ENCODE results near the gene POLR1E. TPM values are rescaled to one million over a fixed set of nuclear protein-coding genes. Genes with fewer than 3 reads are reported as not detected.

The POLR1E gene
- total and polyA plus RNA-seq, 2 donors (not counting 3 experiments of a cell fraction or from before 2014, with no cell fraction given), result 9.0 to 21.2 TPM

- ChIA-PET CTCF (no interaction called here), POLR2A (no interaction called here)
- Histone ChIP-seq H3K4me3 (replicated peaks in 1 of 3; ENCODE audit: insufficient read depth in 1 of 3, low read depth in 1 of 3, low read length in 3 of 3) (no peak overlapping the region), H3K36me3 (ENCODE audit: control insufficient read depth in 2 of 2, extremely low read depth in 1 of 2, insufficient read depth in 2 of 2, low read length in 2 of 2) (peaks cover 3 to 12% of the 10 kb centered on the region in 2 experiments), H3K9ac (replicated peaks; ENCODE audit: extremely low read depth, insufficient read depth, low read length) (no peak overlapping the region), H3K27me3 (ENCODE audit: control insufficient read depth in 2 of 2, insufficient read depth in 2 of 2, low read length in 2 of 2) (no peaks in the 10 kb centered on the region), H3K9me1 (replicated peaks; ENCODE audit: control insufficient read depth, extremely low read depth, insufficient read depth, low read length) (no peaks in the 10 kb centered on the region), H4K20me1 (replicated peaks; ENCODE audit: control insufficient read depth, extremely low read depth, insufficient read depth, low read length) (no peaks in the 10 kb centered on the region), H3K79me2 (ENCODE audit: control insufficient read depth, insufficient read depth, low read length) (no peaks in the 10 kb centered on the region), H3K27ac (ENCODE audit: insufficient read depth, low read depth, low read length) (no peak overlapping the region), H3K4me2 (ENCODE audit: insufficient read depth, low read length) (no peak overlapping the region), H3K4me1 (ENCODE audit: control insufficient read depth, extremely low read depth, insufficient read depth, low read length) (no peaks in the 10 kb centered on the region), H3K9me3 (replicated peaks; ENCODE audit: control insufficient read depth, insufficient read depth, low read length) (no peaks in the 10 kb centered on the region), H2AFZ (ENCODE audit: low read depth, low read length) (no peak overlapping the region)
- FAIRE-seq, result no peak
- no peak for TF ChIP-seq JUN (IDR thresholded peaks at IDR 0.05; ENCODE audit: borderline replicate concordance, insufficient read depth, insufficient read length, low read depth)
- no peak for TF ChIP-seq FOS (IDR thresholded peaks at IDR 0.05; ENCODE audit: borderline replicate concordance, insufficient read depth, low read length)
- TF ChIP-seq GATA2 (IDR thresholded peaks at IDR 0.05; ENCODE audit: insufficient read depth, insufficient read length, low read depth, low read length), result no peak
- TF ChIP-seq MYC (IDR thresholded peaks at IDR 0.05; ENCODE audit: low read depth, low read length), result no peak
- no peak for TF ChIP-seq POLR2AphosphoS5 (IDR thresholded peaks at IDR 0.05; ENCODE audit: insufficient read depth, low read depth, low read length)
- TF ChIP-seq POLR2A (IDR thresholded peaks at IDR 0.05; ENCODE audit: low read depth, low read length), result no peak
- TF ChIP-seq EZH2 (IDR thresholded peaks at IDR 0.05; ENCODE audit: borderline replicate concordance, low read depth, low read length, severe bottlenecking), result no peak
- no peak for TF ChIP-seq MAX (IDR thresholded peaks at IDR 0.05; ENCODE audit: insufficient read depth, insufficient read length)
- TF ChIP-seq CTCF (IDR thresholded peaks at IDR 0.05; ENCODE audit: extremely low read depth in 1 of 2, insufficient read depth in 1 of 2, low read depth in 1 of 2, low read length in 2 of 2), result no peak
- no peak for DNase-seq (ENCODE audit: low read depth, low spot score)
- intact Hi-C loops (cut with micrococcal nuclease), result loop anchor here (10.0 kb wide), 1 partner anchor 89 kb away; no protein-coding TSS in a partner anchor
- dilution Hi-C loops (cut with MboI; ENCODE audit: extremely low pct_ligation_motif_present, low sequenced_read_pairs), result no loop called here
- no TSS peak for BruUV-seq (replicated peaks)
These were observed 18.0 kb downstream of the POLR1E start for GRCh38 chr9:37503736-37504135.
